ENCODE results near the gene KCTD10. TPM values are rescaled to one million over a fixed set of nuclear protein-coding genes. Genes with fewer than 3 reads are reported as not detected.

Gene KCTD10
- polyA plus RNA-seq, 1 of the 3 experiments (the other 2 are of a cell fraction), result 66.9 TPM

- Histone ChIP-seq H3F3A (replicated peaks; ENCODE audit: insufficient read depth) (no peaks in the 10 kb centered on the region), H3K9me3 (no peaks in the 10 kb centered on the region), H3K27ac (ENCODE audit: low read depth in 2 of 2, low read length in 1 of 2) (no peak overlapping the region), H4K20me1 (ENCODE audit: insufficient read depth) (peaks cover 58% of the 10 kb centered on the region), H2AFZ (ENCODE audit: low read depth) (no peak overlapping the region), H3K4me2 (no peak overlapping the region), H3K27me3 (ENCODE audit: insufficient read depth) (no peaks in the 10 kb centered on the region), H3K4me1 (ENCODE audit: control insufficient read depth in 1 of 2, insufficient read depth in 2 of 2, low read depth in 1 of 2, low read length in 1 of 2) (peaks cover 7 to 21% of the 10 kb centered on the region in 2 experiments; a peak in 2 of 4 replicates), H3K9ac (no peak overlapping the region), H3K79me2 (ENCODE audit: insufficient read depth) (peaks cover 98% of the 10 kb centered on the region), H3K36me3 (replicated peaks in 1 of 2; ENCODE audit: control insufficient read depth in 1 of 2, insufficient read depth in 2 of 2, low read length in 1 of 2) (peaks cover 9 to 50% of the 10 kb centered on the region in 2 experiments), H3K4me3 (ENCODE audit: low read depth in 2 of 2, low read length in 1 of 2) (no peak overlapping the region), H3K9me2 (no peaks in the 10 kb centered on the region)
- WGBS (ENCODE audit: low lambda C conversion rate), result 93% methylated on average over 3 of the region's 3 CpGs
- POLR2A ChIA-PET, result no interaction called here
- no peak for TF ChIP-seq NFIC (IDR thresholded peaks at IDR 0.05; ENCODE audit: borderline replicate concordance)
- no peak for TF ChIP-seq GABPA (IDR thresholded peaks at IDR 0.05; ENCODE audit: low read depth)
- TF ChIP-seq NRF1 (IDR thresholded peaks at IDR 0.05; ENCODE audit: low read depth, low read length), result no peak
- no peak for TF ChIP-seq JUND (IDR thresholded peaks at IDR 0.05)
- no peak for TF ChIP-seq EP300 (IDR thresholded peaks at IDR 0.05; ENCODE audit: borderline replicate concordance in 1 of 2, low read depth in 1 of 2, low read length in 1 of 2)
- TF ChIP-seq REST (IDR thresholded peaks at IDR 0.05; ENCODE audit: low read depth, low read length), result no peak
- no peak for TF ChIP-seq YY1 (IDR thresholded peaks at IDR 0.05; ENCODE audit: low read depth)
- no peak for TF ChIP-seq TEAD4 (IDR thresholded peaks at IDR 0.05; ENCODE audit: borderline replicate concordance, insufficient read depth)
- TF ChIP-seq SMC3 (IDR thresholded peaks at IDR 0.05; ENCODE audit: low read depth, low read length), result no peak
- TF ChIP-seq SIN3A (IDR thresholded peaks at IDR 0.05; ENCODE audit: borderline replicate concordance, low read depth, low read length), result no peak
- TF ChIP-seq ZBTB33 (IDR thresholded peaks at IDR 0.05; ENCODE audit: borderline replicate concordance, low read depth), result no peak
- no peak for TF ChIP-seq CHD2 (IDR thresholded peaks at IDR 0.05; ENCODE audit: low read length, partially characterized antibody)
- TF ChIP-seq TAF1 (IDR thresholded peaks at IDR 0.05; ENCODE audit: borderline replicate concordance, low read depth, low read length), result no peak
- DNase-seq, result no peak
- CTCF ChIA-PET, result interaction anchor here (0.8 to 3.5 kb wide), 3 partner anchors 40 to 341 kb away, joined by 4 to 13 read pairs (median 12); no protein-coding TSS in a partner anchor
Observed at GRCh38 chr12:109473006-109473405, 4.1 kb downstream of the KCTD10 start.
